Measurements from ENCODE around the gene BSND.

DNA sequence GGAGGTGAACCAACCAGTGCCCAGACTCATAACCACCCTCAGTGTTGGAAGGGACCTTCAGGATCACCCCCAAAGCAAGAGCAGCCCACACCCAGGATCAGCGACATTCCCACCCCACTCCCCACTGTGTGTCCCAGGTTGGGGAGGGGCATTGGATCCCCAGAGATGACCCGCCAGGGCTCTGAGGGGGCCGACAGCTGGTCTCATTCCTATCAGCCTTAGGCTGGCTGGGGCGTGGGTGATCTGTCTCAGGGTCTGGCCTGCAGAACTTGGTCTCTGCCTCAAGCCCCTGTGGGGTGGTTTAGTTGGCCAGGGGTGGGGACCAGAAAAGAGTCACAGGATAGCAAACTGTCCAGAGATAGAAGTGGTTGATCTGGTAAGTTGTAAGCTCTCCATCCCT lies 7.8 kb upstream of the BSND start:
- no peak for TF ChIP-seq RAD21 (IDR thresholded peaks at IDR 0.05; ENCODE audit: low read length)
- TF ChIP-seq FOSL2 (IDR thresholded peaks at IDR 0.05; ENCODE audit: borderline replicate concordance, low read depth) = no peak
- TF ChIP-seq, protein P1, sequence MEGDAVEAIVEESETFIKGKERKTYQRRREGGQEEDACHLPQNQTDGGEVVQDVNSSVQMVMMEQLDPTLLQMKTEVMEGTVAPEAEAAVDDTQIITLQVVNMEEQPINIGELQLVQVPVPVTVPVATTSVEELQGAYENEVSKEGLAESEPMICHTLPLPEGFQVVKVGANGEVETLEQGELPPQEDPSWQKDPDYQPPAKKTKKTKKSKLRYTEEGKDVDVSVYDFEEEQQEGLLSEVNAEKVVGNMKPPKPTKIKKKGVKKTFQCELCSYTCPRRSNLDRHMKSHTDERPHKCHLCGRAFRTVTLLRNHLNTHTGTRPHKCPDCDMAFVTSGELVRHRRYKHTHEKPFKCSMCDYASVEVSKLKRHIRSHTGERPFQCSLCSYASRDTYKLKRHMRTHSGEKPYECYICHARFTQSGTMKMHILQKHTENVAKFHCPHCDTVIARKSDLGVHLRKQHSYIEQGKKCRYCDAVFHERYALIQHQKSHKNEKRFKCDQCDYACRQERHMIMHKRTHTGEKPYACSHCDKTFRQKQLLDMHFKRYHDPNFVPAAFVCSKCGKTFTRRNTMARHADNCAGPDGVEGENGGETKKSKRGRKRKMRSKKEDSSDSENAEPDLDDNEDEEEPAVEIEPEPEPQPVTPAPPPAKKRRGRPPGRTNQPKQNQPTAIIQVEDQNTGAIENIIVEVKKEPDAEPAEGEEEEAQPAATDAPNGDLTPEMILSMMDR (IDR thresholded peaks at IDR 0.05) = no peak
- TF ChIP-seq YY1 (IDR thresholded peaks at IDR 0.05; ENCODE audit: low read depth) = no peak
- no peak for TF ChIP-seq USF1 (IDR thresholded peaks at IDR 0.05; ENCODE audit: borderline replicate concordance, low read depth)
- no peak for TF ChIP-seq TAF1 (IDR thresholded peaks at IDR 0.05; ENCODE audit: borderline replicate concordance, low read depth, low read length)
- TF ChIP-seq FOXM1 (IDR thresholded peaks at IDR 0.05; ENCODE audit: low read depth) = no peak
